Stimulated activated CD8-positive, alpha-beta memory T cell treated with anti-CD3 and anti-CD28 coated beads, Interleukin-15, amount 100 ng/mL, for 48 hours (primary cell): ENCODE results near the gene FOXP1.
A peak's percentile ranks its signal among the peaks of the same experiment; 100 is the strongest.

Source experiments
- DNase-seq, 2 donors: peaks; one replicate each; pipeline ENCODE4 v3.0.0-alpha.2; 2020; ENCODE audit warnings: low read depth in 2 of 2

Gene FOXP1

GRCh38 chr3:71372911-71373637 is 210.5 kb downstream of the FOXP1 start:
- DNase-seq: no peak

- DNase-seq: no peak
Observed at GRCh38 chr3:71372241-71372768, 211.2 kb downstream of the FOXP1 start.

- no peak for DNase-seq
Observed at GRCh38 chr3:71371282-71371681, 212.2 kb downstream of the FOXP1 start.

GRCh38 chr3:71370467-71370866 is 213.1 kb downstream of the FOXP1 start:
- DNase-seq: no peak

- DNase-seq: no peak
Observed at GRCh38 chr3:71369701-71370391, 213.7 kb downstream of the FOXP1 start.

GRCh38 chr3:71366988-71367604 is 216.4 kb downstream of the FOXP1 start:
- no peak for DNase-seq

- DNase-seq: no peak
Observed at GRCh38 chr3:71361334-71361890, 222.1 kb downstream of the FOXP1 start.

GRCh38 chr3:71360764-71361163 is 222.8 kb downstream of the FOXP1 start:
- DNase-seq: no peak

- no peak for DNase-seq
Observed at GRCh38 chr3:71360180-71360579, 223.3 kb downstream of the FOXP1 start.

- no peak for DNase-seq
Observed at GRCh38 chr3:71358243-71358642, 225.3 kb downstream of the FOXP1 start.

- no peak for DNase-seq
Observed at GRCh38 chr3:71356265-71356664, 227.3 kb downstream of the FOXP1 start.

GRCh38 chr3:71355862-71356261 is 227.7 kb downstream of the FOXP1 start:
- DNase-seq: peak in 1 of 2 donors; percentile 27

- DNase-seq: no peak
Observed at GRCh38 chr3:71355037-71355436, 228.5 kb downstream of the FOXP1 start.

GRCh38 chr3:71351403-71352149 is 232.0 kb downstream of the FOXP1 start:
- no peak for DNase-seq

- DNase-seq: no peak
Observed at GRCh38 chr3:71350998-71351397, 232.5 kb downstream of the FOXP1 start.

- DNase-seq: no peak
Observed at GRCh38 chr3:71348831-71349230, 234.7 kb downstream of the FOXP1 start.

- DNase-seq: no peak
Observed at GRCh38 chr3:71348001-71348632, 235.4 kb downstream of the FOXP1 start.

GRCh38 chr3:71346061-71346460 is 237.5 kb downstream of the FOXP1 start:
- DNase-seq: no peak

- no peak for DNase-seq
Observed at GRCh38 chr3:71345429-71346040, 238.0 kb downstream of the FOXP1 start.

GRCh38 chr3:71341721-71342120 is 241.8 kb downstream of the FOXP1 start:
- no peak for DNase-seq

- no peak for DNase-seq
Observed at GRCh38 chr3:71339049-71339448, 244.5 kb downstream of the FOXP1 start.
